ENCODE data around the gene KAZALD1. TPM values are rescaled to one million over a fixed set of nuclear protein-coding genes. Genes with fewer than 3 reads are reported as not detected.

Gene KAZALD1
- total and polyA plus RNA-seq, 7 donors: 0.49 to 40.2 (median 3.9) TPM

DNA sequence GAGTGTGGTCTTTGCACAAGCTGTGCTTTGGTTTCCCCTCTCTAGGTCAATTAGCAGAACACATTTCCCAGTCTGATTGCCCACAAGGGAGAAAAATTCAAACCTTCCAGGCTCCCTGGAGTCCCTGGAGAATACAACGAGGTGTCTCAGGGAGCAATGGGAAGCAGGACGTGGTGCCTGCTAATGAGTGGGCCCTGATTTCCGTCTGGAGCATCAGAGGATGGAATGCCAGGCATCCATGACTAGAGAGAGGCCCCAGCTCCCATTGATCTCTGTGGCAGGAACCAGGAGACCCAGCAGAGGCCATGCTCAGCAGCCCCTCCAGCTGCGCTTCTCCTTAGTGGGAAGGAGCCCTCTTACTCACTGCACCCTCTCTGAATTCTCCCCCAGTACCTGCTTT is 36.1 kb downstream of the KAZALD1 start:
- no peaks in the 10 kb centered on the region for H3K36me3 ChIP-seq
- no peak overlapping the region for H3K27ac ChIP-seq
- no peaks in the 10 kb centered on the region for H3K4me1 ChIP-seq
- H3K4me3 ChIP-seq: no peak overlapping the region
- 53 to 70% methylated on average over 4 of the region's 4 CpGs for WGBS, 2 donors
- no peak for TF ChIP-seq POLR2AphosphoS5 (IDR thresholded peaks at IDR 0.05)
- TF ChIP-seq POLR2A (IDR thresholded peaks at IDR 0.05): no peak
- no peak for TF ChIP-seq EP300 (IDR thresholded peaks at IDR 0.05)
- TF ChIP-seq, protein P1, sequence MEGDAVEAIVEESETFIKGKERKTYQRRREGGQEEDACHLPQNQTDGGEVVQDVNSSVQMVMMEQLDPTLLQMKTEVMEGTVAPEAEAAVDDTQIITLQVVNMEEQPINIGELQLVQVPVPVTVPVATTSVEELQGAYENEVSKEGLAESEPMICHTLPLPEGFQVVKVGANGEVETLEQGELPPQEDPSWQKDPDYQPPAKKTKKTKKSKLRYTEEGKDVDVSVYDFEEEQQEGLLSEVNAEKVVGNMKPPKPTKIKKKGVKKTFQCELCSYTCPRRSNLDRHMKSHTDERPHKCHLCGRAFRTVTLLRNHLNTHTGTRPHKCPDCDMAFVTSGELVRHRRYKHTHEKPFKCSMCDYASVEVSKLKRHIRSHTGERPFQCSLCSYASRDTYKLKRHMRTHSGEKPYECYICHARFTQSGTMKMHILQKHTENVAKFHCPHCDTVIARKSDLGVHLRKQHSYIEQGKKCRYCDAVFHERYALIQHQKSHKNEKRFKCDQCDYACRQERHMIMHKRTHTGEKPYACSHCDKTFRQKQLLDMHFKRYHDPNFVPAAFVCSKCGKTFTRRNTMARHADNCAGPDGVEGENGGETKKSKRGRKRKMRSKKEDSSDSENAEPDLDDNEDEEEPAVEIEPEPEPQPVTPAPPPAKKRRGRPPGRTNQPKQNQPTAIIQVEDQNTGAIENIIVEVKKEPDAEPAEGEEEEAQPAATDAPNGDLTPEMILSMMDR (IDR thresholded peaks at IDR 0.05): no peak
- H3K27me3 ChIP-seq: peaks cover 3 to 82% (median 49%) of the 10 kb centered on the region in 3 donors
- H3K9me3 ChIP-seq: no peaks in the 10 kb centered on the region
- intact Hi-C loops (cut with DNase I): no loop called here
- no peak for DNase-seq

DNA sequence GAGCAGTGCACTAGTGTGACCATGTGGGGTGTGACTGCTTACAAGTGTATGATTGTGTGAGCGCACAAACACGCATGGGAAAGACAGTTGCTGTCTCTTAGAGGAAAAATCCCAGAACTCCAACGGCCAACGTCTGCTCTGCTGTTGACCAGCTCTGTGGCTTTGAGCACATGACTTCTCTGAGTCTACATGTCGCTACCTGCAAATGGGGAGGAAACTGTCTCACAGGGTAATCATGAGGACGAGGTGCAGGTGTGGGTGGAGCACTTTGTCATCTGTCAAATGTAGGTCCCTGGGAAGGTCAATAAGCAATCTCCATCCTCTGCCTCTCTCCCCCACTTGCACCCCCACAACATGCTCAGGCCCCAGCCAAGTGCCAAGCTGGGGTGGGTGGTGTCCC is 38.1 kb downstream of the KAZALD1 start:
- Histone ChIP-seq H3K36me3 (no peaks in the 10 kb centered on the region), H3K4me1 (no peaks in the 10 kb centered on the region), H3K27ac (no peak overlapping the region), H3K4me3 (no peak overlapping the region), H3K27me3 (peaks cover 0 to 61% (median 31%) of the 10 kb centered on the region in 3 donors), H3K9me3 (no peaks in the 10 kb centered on the region)
- intact Hi-C loops (cut with DNase I): no loop called here
- DNase-seq: no peak
- TF ChIP-seq POLR2AphosphoS5 (IDR thresholded peaks at IDR 0.05): no peak
- no peak for TF ChIP-seq POLR2A (IDR thresholded peaks at IDR 0.05)
- no peak for TF ChIP-seq EP300 (IDR thresholded peaks at IDR 0.05)
- TF ChIP-seq, protein P1 (IDR thresholded peaks at IDR 0.05): no peak
- WGBS, 2 donors: 54 to 66% methylated on average over 6 of the region's 6 CpGs

DNA sequence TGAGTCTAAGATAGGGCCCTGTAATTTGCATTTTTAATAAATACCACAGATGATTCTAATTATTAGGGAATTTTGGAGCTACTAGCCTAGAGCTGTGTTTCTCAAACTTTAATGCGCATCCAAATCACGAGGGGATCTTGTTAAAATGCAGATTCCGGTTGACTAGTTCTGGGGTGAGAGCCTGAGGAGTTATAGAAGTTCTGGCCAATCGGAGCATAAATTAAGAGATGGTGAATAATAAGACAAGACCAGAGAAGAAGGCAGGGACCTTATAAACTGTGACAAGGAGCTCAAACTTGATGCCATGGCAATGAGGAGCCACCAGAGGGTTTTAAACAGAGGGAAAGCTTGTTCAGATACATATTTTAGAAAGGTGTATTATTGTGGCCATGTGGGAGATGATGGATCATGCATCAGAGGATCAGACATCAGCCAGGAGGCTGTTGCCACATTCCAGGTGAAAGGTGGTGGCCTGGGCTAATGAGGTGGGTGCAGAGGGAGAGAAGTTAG is 39.6 kb downstream of the KAZALD1 start:
- 76 to 80% methylated on average over 4 of the region's 4 CpGs for WGBS, 2 donors
- TF ChIP-seq POLR2AphosphoS5 (IDR thresholded peaks at IDR 0.05) (no peak), POLR2A (IDR thresholded peaks at IDR 0.05) (no peak), EP300 (IDR thresholded peaks at IDR 0.05) (no peak)
- TF ChIP-seq, protein P1 (IDR thresholded peaks at IDR 0.05): no peak
- H3K27ac ChIP-seq: no peak overlapping the region
- peaks cover 0 to 61% (median 17%) of the 10 kb centered on the region in 3 donors for H3K27me3 ChIP-seq
- H3K36me3 ChIP-seq: no peaks in the 10 kb centered on the region
- H3K4me3 ChIP-seq: no peak overlapping the region
- intact Hi-C loops (cut with DNase I): no loop called here
- DNase-seq: no peak
- H3K4me1 ChIP-seq: no peaks in the 10 kb centered on the region
- no peaks in the 10 kb centered on the region for H3K9me3 ChIP-seq

DNA sequence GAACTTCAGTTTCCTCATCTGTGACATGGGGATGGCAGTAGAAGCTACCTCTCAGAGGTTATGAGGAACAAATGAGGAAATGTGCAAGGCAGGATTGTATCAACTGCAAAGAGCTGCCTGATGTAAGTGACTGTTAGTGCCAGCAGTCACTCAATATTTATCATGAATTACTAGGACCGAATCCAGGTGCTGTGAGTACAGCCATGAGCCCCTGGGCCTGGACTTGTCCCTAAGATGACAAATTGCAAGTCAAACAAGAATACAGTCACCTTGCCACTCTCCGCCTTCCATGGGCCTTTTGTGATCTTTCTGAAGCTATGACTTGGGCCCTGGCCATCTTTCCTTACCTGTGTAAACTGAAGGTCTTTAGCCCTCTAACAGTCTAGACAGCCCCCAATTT is 41.6 kb downstream of the KAZALD1 start:
- Histone ChIP-seq H3K9me3 (no peaks in the 10 kb centered on the region), H3K4me3 (no peak overlapping the region), H3K27me3 (peaks cover 0 to 59% (median 20%) of the 10 kb centered on the region in 3 donors), H3K4me1 (no peaks in the 10 kb centered on the region), H3K27ac (no peak overlapping the region), H3K36me3 (no peaks in the 10 kb centered on the region)
- DNase-seq: no peak
- intact Hi-C loops (cut with DNase I): no loop called here
- TF ChIP-seq, protein P1 (IDR thresholded peaks at IDR 0.05): no peak
- no peak for TF ChIP-seq EP300 (IDR thresholded peaks at IDR 0.05)
- no peak for TF ChIP-seq POLR2AphosphoS5 (IDR thresholded peaks at IDR 0.05)
- no peak for TF ChIP-seq POLR2A (IDR thresholded peaks at IDR 0.05)
- 73 to 74% methylated on average over 2 of the region's 2 CpGs for WGBS, 2 donors

DNA sequence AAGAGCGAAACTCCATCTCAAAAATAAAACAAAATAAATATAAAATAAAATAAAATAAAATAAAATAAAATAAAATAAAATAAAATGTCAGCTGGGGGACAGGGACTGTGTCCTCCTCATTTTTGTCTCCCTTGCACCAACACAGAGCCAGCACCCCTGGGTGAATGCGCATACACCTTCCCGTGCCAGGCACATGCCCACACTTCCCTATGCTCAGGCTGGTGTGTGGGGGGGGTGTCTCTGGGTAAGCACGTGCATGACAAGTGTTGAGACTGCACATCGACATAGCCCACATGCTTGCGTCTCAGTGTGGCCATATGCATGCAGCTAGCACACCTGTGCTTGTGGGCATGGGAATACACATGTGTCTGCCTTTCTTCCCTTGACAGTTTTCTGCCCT is 44.6 kb downstream of the KAZALD1 start:
- no peak overlapping the region for H3K4me3 ChIP-seq
- H3K27ac ChIP-seq: no peak overlapping the region
- H3K36me3 ChIP-seq: no peaks in the 10 kb centered on the region
- H3K27me3 ChIP-seq: peaks cover 0 to 50% (median 7%) of the 10 kb centered on the region in 3 donors
- no peaks in the 10 kb centered on the region for H3K4me1 ChIP-seq
- intact Hi-C loops (cut with DNase I): no loop called here
- TF ChIP-seq, protein P1 (IDR thresholded peaks at IDR 0.05): no peak
- no peak for TF ChIP-seq POLR2AphosphoS5 (IDR thresholded peaks at IDR 0.05)
- TF ChIP-seq EP300 (IDR thresholded peaks at IDR 0.05): no peak
- no peak for TF ChIP-seq POLR2A (IDR thresholded peaks at IDR 0.05)
- H3K9me3 ChIP-seq: no peaks in the 10 kb centered on the region
- no peak for DNase-seq
- WGBS, 2 donors: 70 to 81% methylated on average over 6 of the region's 6 CpGs

All from sigmoid colon (tissue), 7 donors.